Tibial nerve (tissue), 4 donors: ENCODE measurements around the gene CYTH2. TPM values are rescaled to one million over a fixed set of nuclear protein-coding genes. Genes with fewer than 3 reads are reported as not detected.

ENCODE experiments used
- DNase-seq, 2 donors: peaks; one replicate each; pipeline ENCODE4 v3.0.0-alpha.2; 2019; ENCODE audit warnings: low spot score in 2 of 2
- H3K27ac ChIP-seq, 4 donors: fragments of 200-600 bp; sonication (generic) in 3 of 4; one replicate each; pipeline ENCODE4 v1.5.1; 2017 to 2019; ENCODE audit warnings: mild to moderate bottlenecking in 1 of 4
- H3K27me3 ChIP-seq, 2 donors: fragments of 200-600 bp; sonication (generic) in 1 of 2; one replicate each; pipeline versions ENCODE4 v1.5.1 to v1.6.0; 2017 to 2019
- H3K36me3 ChIP-seq, 3 donors: fragments of 200-600 bp; sonication (generic); one replicate each; pipeline ENCODE4 v1.5.1; 2018 to 2019
- H3K4me1 ChIP-seq, 4 donors: fragments of 200-600 bp; sonication (generic) in 3 of 4; one replicate each; pipeline ENCODE4 v1.5.1; 2017 to 2019
- H3K4me3 ChIP-seq, 4 donors: fragments of 200-600 bp; sonication (generic) in 3 of 4; one replicate each; pipeline ENCODE4 v1.5.1; 2017 to 2019; ENCODE audit warnings: mild to moderate bottlenecking in 1 of 4, moderate library complexity in 1 of 4
- H3K9me3 ChIP-seq, 4 donors: fragments of 200-600 bp; sonication (generic) in 3 of 4; one replicate each; pipeline ENCODE4 v1.5.1; 2017 to 2019
- EP300 ChIP-seq, 2 donors: sonication (generic); formaldehyde crosslinking; IDR thresholded peaks; one replicate each; pipeline ENCODE4 v1.6.1; 2017; ENCODE audit warnings: antibody characterized with exemption in 2 of 2, mild to moderate bottlenecking in 1 of 2
- POLR2A ChIP-seq, 2 donors: fragments of 450-650 bp; IDR thresholded peaks; one replicate each; pipeline ENCODE4 v1.6.1; 2017; ENCODE audit warnings: antibody characterized with exemption in 2 of 2, mild to moderate bottlenecking in 2 of 2, moderate library complexity in 2 of 2
- WGBS, 2 donors: methylation state at CpG; one replicate each; pipeline ENCODE4 v1.1.5; 2018; 5-methylcytosine and 5-hydroxymethylcytosine counted together
- total RNA-seq, 4 donors: library from RNA; depleted of rRNA; stranded (reverse); fragments of >200 nt; gene quantifications; one replicate each; pipeline ENCODE4 v1.1.0, GENCODE V29; 2016
- TF ChIP-seq, protein P1 (sequence below), 5 experiments: fragments of 200-600 bp in 3 of 5; fragments of 450-650 bp in 2 of 5; sonication (generic) in 3 of 5; IDR thresholded peaks; one replicate each; pipeline ENCODE4 v1.5.1; 2016 to 2019; ENCODE audit warnings: antibody characterized with exemption in 5 of 5, mild to moderate bottlenecking in 3 of 5, moderate library complexity in 2 of 5

Gene CYTH2
- total RNA-seq, 4 donors from 2014 or later, result 56.7 to 114 (median 65.1) TPM

DNA sequence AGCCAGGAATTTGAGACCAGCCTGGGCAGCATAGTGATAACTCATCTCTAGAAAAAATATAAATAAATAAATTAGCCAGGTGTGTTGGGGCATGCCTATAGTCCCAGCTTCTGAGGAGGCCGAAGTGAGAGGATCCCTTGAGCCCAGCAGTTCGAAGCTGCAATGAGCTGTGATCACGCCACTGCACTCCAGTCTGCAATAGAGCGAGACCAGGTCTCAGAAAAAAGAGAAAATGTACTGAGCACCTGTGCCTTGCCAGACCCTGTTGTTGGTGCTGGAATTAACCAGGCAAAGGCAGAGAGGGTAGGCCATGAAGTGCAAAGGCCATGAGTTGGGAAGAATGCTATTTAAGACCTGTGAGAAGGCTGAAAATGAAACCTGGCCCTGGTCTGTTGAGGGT, 2.7 kb downstream of the CYTH2 start:
- no peak for DNase-seq
- peaks cover 0 to 35% (median 9%) of the 10 kb centered on the region in 4 donors for H3K4me1 ChIP-seq
- WGBS, 2 donors, result 86 to 91% methylated on average over 4 of the region's 4 CpGs
- no peaks in the 10 kb centered on the region for H3K27me3 ChIP-seq
- H3K36me3 ChIP-seq, result peaks cover 5 to 67% (median 39%) of the 10 kb centered on the region in 3 donors
- no peak overlapping the region for H3K27ac ChIP-seq
- no peaks in the 10 kb centered on the region for H3K9me3 ChIP-seq
- TF ChIP-seq, protein P1, sequence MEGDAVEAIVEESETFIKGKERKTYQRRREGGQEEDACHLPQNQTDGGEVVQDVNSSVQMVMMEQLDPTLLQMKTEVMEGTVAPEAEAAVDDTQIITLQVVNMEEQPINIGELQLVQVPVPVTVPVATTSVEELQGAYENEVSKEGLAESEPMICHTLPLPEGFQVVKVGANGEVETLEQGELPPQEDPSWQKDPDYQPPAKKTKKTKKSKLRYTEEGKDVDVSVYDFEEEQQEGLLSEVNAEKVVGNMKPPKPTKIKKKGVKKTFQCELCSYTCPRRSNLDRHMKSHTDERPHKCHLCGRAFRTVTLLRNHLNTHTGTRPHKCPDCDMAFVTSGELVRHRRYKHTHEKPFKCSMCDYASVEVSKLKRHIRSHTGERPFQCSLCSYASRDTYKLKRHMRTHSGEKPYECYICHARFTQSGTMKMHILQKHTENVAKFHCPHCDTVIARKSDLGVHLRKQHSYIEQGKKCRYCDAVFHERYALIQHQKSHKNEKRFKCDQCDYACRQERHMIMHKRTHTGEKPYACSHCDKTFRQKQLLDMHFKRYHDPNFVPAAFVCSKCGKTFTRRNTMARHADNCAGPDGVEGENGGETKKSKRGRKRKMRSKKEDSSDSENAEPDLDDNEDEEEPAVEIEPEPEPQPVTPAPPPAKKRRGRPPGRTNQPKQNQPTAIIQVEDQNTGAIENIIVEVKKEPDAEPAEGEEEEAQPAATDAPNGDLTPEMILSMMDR (IDR thresholded peaks at IDR 0.05), result no peak
- no peak for TF ChIP-seq POLR2A (IDR thresholded peaks at IDR 0.05)
- TF ChIP-seq EP300 (IDR thresholded peaks at IDR 0.05), result no peak
- no peak overlapping the region for H3K4me3 ChIP-seq

DNA sequence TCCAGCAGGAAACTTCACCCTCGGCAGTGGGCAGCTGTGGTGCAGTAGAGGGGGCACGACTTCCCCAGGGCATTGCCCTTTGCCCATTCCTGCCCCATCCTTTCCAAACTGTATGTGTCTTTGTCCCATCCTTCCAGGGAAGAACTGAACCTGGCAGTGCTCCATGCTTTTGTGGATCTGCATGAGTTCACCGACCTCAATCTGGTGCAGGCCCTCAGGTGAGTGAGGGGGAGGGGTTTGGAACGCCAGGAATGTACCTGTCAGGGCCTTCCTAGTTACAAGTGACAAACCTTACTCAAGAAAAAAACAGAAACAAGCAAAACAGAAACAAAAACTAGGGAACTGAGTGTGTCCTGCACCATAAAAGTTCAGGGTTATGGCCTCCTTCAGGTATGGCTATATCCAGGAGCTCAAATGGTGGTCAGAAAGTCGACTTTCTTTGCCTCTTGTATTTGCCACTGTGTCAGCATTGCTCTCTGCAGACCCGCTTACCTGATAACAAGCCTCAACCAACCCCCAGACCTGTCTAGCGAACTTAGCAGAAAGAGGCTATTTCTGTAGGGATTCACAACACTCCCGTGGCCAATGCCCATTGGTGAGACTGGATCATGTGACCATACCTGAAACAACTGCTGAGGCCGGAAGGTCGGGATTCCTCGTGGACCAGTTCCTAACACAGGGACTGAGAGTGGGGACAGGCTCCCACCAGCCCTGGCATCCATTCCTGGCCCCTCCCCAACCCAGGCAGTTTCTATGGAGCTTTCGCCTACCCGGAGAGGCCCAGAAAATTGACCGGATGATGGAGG, 4.2 kb downstream of the CYTH2 start:
- Histone ChIP-seq H3K4me1 (peaks cover 0 to 30% (median 9%) of the 10 kb centered on the region in 4 donors), H3K36me3 (peaks cover 8 to 82% (median 39%) of the 10 kb centered on the region in 3 donors), H3K9me3 (no peaks in the 10 kb centered on the region), H3K27me3 (no peaks in the 10 kb centered on the region), H3K4me3 (no peak overlapping the region), H3K27ac (no peak overlapping the region)
- no peak for DNase-seq
- TF ChIP-seq, protein P1 (IDR thresholded peaks at IDR 0.05), result no peak
- TF ChIP-seq EP300 (IDR thresholded peaks at IDR 0.05), result no peak
- TF ChIP-seq POLR2A (IDR thresholded peaks at IDR 0.05), result no peak
- 83 to 85% methylated on average over 14 of the region's 14 CpGs for WGBS, 2 donors

DNA sequence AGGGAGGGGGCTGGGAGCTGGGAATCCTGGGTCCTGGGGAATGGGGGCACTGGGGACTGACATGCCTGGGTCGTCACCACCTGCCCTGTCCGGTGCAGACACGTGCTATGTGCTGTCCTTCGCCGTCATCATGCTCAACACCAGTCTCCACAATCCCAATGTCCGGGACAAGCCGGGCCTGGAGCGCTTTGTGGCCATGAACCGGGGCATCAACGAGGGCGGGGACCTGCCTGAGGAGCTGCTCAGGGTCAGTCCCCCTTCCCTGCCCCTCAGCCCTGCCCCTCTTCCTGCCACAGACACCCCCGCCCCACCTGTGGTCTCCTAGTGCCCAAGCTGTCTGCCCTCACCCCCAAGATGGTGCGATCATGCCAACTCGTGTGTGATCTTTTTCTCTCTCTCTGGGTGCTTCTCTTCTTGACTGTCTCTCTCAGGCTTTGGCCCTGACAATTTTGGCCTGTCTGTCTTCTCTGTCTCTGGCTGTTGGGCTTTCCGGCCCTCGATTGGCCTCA, 5.0 kb downstream of the CYTH2 start:
- H3K27me3 ChIP-seq, result no peaks in the 10 kb centered on the region
- TF ChIP-seq, protein P1 (IDR thresholded peaks at IDR 0.05), result no peak
- TF ChIP-seq EP300 (IDR thresholded peaks at IDR 0.05) (no peak), POLR2A (IDR thresholded peaks at IDR 0.05) (no peak)
- peaks cover 8 to 90% (median 39%) of the 10 kb centered on the region in 3 donors for H3K36me3 ChIP-seq
- DNase-seq, result no peak
- 85 to 89% methylated on average over 13 to 15 of the region's 16 CpGs for WGBS, 2 donors
- H3K9me3 ChIP-seq, result no peaks in the 10 kb centered on the region
- peaks cover 0 to 27% (median 9%) of the 10 kb centered on the region in 4 donors for H3K4me1 ChIP-seq
- H3K4me3 ChIP-seq, result no peak overlapping the region
- H3K27ac ChIP-seq, result no peak overlapping the region

DNA sequence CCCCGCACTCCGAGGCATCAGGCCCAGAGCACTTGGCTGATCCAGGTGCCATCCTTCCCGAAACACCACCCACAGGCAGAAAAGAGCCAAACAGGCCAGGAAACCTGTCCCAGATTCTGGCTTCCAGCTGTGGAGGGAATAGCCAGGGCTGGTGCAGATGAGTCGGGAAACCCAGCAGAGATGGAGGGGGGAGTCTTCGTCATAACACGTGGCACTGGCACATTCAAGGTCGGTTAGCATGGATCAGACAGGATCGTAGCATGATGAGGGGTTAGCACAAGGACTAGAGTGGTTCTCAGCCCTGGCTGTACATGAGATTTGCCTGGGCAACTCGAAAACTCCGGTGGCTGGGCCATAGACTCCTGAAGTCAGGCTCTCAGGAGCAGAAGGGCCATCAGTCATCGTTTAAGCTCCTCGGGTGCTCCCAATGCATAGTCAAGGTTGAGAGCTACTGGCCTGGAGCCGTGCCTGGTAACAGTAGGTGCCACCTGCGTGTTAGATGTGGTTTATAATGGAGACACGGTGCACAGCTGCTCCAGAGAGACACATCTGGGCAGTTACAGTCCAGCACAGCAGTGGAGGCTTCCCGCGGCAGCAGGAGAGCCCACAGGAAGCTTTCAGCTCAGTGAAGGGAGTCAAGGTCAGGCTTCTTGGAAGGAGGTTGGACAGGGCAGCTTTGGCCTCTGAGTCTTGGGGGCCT, 6.3 kb downstream of the CYTH2 start:
- H3K36me3 ChIP-seq, result peaks cover 8 to 90% (median 38%) of the 10 kb centered on the region in 3 donors

More for the DNA sequence above, 6.3 kb downstream of the CYTH2 start:
- Histone ChIP-seq H3K9me3 (no peaks in the 10 kb centered on the region), H3K4me3 (no peak overlapping the region), H3K27me3 (no peaks in the 10 kb centered on the region), H3K27ac (no peak overlapping the region), H3K4me1 (peaks cover 0 to 23% (median 2%) of the 10 kb centered on the region in 4 donors)
- TF ChIP-seq, protein P1 (IDR thresholded peaks at IDR 0.05), result no peak
- TF ChIP-seq EP300 (IDR thresholded peaks at IDR 0.05), result no peak
- no peak for TF ChIP-seq POLR2A (IDR thresholded peaks at IDR 0.05)
- no peak for DNase-seq
- WGBS, 2 donors, result 87 to 89% methylated on average over 17 of the region's 17 CpGs
